Sigmoid colon (tissue), 7 donors: Measurements from ENCODE around the gene PNMA5. TPM values are rescaled to one million over a fixed set of nuclear protein-coding genes. Genes with fewer than 3 reads are reported as not detected.
"Not testable (repeated sequence)": the region's sequence is repeated elsewhere in the genome, so short reads cannot be mapped to it uniquely, and the experiment has no call there.

ENCODE experiments used
- DNase-seq: peaks from one replicate; pipeline ENCODE4 v3.0.0-alpha.2; 2019
- H3K27ac ChIP-seq, 4 donors: fragments of 200-600 bp; sonication (generic); one replicate each; pipeline ENCODE4 v1.5.1; 2016 to 2019; ENCODE audit warnings: mild to moderate bottlenecking in 1 of 4
- H3K27me3 ChIP-seq, 3 donors: fragments of 200-600 bp; sonication (generic); one replicate each; pipeline ENCODE4 v1.5.1; 2019; ENCODE audit warnings: mild to moderate bottlenecking in 1 of 3
- H3K36me3 ChIP-seq, 4 donors: fragments of 200-600 bp; sonication (generic); one replicate each; pipeline ENCODE4 v1.5.1; 2016 to 2019
- H3K4me1 ChIP-seq, 4 donors: fragments of 200-600 bp; sonication (generic); one replicate each; pipeline ENCODE4 v1.5.1; 2017 to 2019
- H3K4me3 ChIP-seq, 4 donors: fragments of 200-600 bp; sonication (generic); one replicate each; pipeline ENCODE4 v1.5.1; 2017 to 2019; ENCODE audit warnings: mild to moderate bottlenecking in 2 of 4, moderate library complexity in 1 of 4
- H3K9me3 ChIP-seq, 4 donors: fragments of 200-600 bp in 3 of 4; sonication (generic) in 3 of 4; one replicate each; pipeline versions ENCODE4 v1.5.1 to v1.6.1; 2013 to 2019
- CTCF ChIP-seq, 4 experiments: fragments of 450-650 bp in 3 of 4; fragments of 200-600 bp in 1 of 4; IDR thresholded peaks; one replicate each; pipeline ENCODE4 v1.5.1; 2016 to 2019; ENCODE audit warnings: antibody characterized with exemption in 4 of 4, mild to moderate bottlenecking in 3 of 4, moderate library complexity in 2 of 4
- EP300 ChIP-seq, 4 donors: sonication (generic); formaldehyde crosslinking; IDR thresholded peaks; one replicate each; pipeline ENCODE4 v1.6.1; 2017; ENCODE audit warnings: antibody characterized with exemption in 4 of 4
- POLR2A ChIP-seq, 2 donors: fragments of 450-650 bp; IDR thresholded peaks; one replicate each; pipeline ENCODE4 v1.6.1; 2016; ENCODE audit warnings: antibody characterized with exemption in 2 of 2, mild to moderate bottlenecking in 2 of 2, moderate library complexity in 2 of 2
- POLR2AphosphoS5 ChIP-seq, 4 donors: sonication (generic); formaldehyde crosslinking; IDR thresholded peaks; one replicate each; pipeline ENCODE4 v1.6.1; 2017; ENCODE audit warnings: antibody characterized with exemption in 4 of 4
- WGBS, 2 donors: extraction: QIAGEN DNeasy Blood & Tissue Kit; methylation state at CpG; one replicate each; pipeline ENCODE4 v1.1.7; 2013; 5-methylcytosine and 5-hydroxymethylcytosine counted together
- intact Hi-C: fragments of 100-400 bp; cut with DNase I; formaldehyde crosslinking; loops from one replicate; pipeline ENCODE4 v1.15.1; 2023
- polyA plus RNA-seq, 3 donors: library from polyadenylated mRNA; stranded (reverse); fragments of 200-250 nt; gene quantifications; one replicate each; pipeline ENCODE4 v1.2.3, GENCODE V29; 2013
- total RNA-seq, 4 donors: library from RNA; depleted of rRNA; stranded (reverse); fragments of >200 nt; gene quantifications; one replicate each; pipeline ENCODE4 v1.1.0, GENCODE V29; 2016
- donor health status: healthy with polysubstance abuse.
- donor health status: Bipolar disorder and iron deficiency.
- donor health status: healthy.

Gene PNMA5
- total and polyA plus RNA-seq, 7 donors = 0.03 TPM; not detected in 6

DNA sequence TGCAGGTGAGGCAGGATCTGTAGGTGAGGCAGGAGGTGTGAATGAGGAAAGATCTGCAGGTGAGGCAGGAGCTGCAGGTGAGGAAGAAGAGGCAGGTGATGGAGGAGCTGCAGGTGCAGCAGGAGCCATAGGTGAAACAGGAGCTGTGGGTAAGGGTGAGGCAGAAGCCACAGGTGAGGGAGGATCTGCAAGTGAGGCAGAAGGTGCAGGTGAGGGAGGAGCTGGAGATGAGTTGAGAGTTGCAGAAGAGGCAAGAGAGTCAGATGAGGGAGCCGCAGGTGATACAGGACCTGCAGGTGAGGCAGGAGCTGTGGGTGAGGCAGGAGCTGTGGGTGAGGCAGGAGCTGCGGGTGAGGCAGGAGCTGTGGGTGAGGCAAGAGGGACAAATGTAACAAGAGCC is 35.2 kb upstream of the PNMA5 start:
- WGBS, 2 donors = 57 to 75% methylated on average over 2 of the region's 2 CpGs

GRCh38 chrX:153028487-153028886 is 34.6 kb upstream of the PNMA5 start:
- H3K4me3 ChIP-seq, H3K27ac ChIP-seq, intact Hi-C loops, H3K9me3 ChIP-seq, DNase-seq, H3K27me3 ChIP-seq, H3K4me1 ChIP-seq, H3K36me3 ChIP-seq: not testable (repeated sequence)
- 80 to 84% methylated on average over 11 of the region's 11 CpGs for WGBS, 2 donors

More for the DNA sequence above, 35.2 kb upstream of the PNMA5 start:
- intact Hi-C loops = no loop called here
- no peak for TF ChIP-seq EP300 (IDR thresholded peaks at IDR 0.05)
- no peak for TF ChIP-seq CTCF (IDR thresholded peaks at IDR 0.05)
- no peak for TF ChIP-seq POLR2A (IDR thresholded peaks at IDR 0.05)
- no peak for TF ChIP-seq POLR2AphosphoS5 (IDR thresholded peaks at IDR 0.05)
- H3K36me3 ChIP-seq = no peaks in the 10 kb centered on the region
- H3K9me3 ChIP-seq = no peaks in the 10 kb centered on the region
- peaks cover 0 to 2% (median 0%) of the 10 kb centered on the region in 3 donors for H3K27me3 ChIP-seq
- H3K27ac ChIP-seq = no peak overlapping the region
- H3K4me1 ChIP-seq = peaks cover 0 to 4% (median 0%) of the 10 kb centered on the region in 4 donors
- DNase-seq = no peak
- no peak overlapping the region for H3K4me3 ChIP-seq

GRCh38 chrX:153026501-153026900 is 32.6 kb upstream of the PNMA5 start:
- H3K4me1 ChIP-seq, DNase-seq, H3K27ac ChIP-seq, H3K36me3 ChIP-seq, H3K27me3 ChIP-seq, H3K9me3 ChIP-seq, H3K4me3 ChIP-seq, intact Hi-C loops: not testable (repeated sequence)
- 81 to 89% methylated on average over 2 of the region's 2 CpGs for WGBS, 2 donors

DNA sequence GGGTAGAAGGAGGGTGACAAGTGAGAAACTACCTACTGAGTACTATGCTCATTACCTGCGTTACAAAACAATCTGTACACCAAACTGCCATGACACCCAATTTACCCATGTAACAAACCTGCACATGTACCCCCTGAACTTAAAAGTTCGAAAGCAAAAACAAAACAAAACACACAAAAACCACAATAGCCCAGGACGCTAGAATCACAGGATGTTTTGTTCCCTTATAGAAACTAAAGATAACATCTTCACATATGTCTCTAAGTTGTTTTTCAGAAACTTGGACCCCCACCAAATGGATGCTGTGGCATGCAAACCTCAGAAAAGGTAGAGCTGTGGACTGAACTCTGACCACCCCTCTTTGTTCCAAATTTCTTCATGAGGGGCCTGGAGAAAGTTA is 25.2 kb upstream of the PNMA5 start:
- H3K27ac ChIP-seq = no peak overlapping the region
- no peaks in the 10 kb centered on the region for H3K36me3 ChIP-seq
- DNase-seq = no peak
- intact Hi-C loops = no loop called here
- H3K4me3 ChIP-seq = no peak overlapping the region
- no peak for TF ChIP-seq POLR2A (IDR thresholded peaks at IDR 0.05)
- TF ChIP-seq EP300 (IDR thresholded peaks at IDR 0.05) = no peak
- TF ChIP-seq CTCF (IDR thresholded peaks at IDR 0.05) = no peak
- no peak for TF ChIP-seq POLR2AphosphoS5 (IDR thresholded peaks at IDR 0.05)
- no peaks in the 10 kb centered on the region for H3K4me1 ChIP-seq
- H3K9me3 ChIP-seq = no peaks in the 10 kb centered on the region
- H3K27me3 ChIP-seq = peaks cover 0 to 4% (median 0%) of the 10 kb centered on the region in 3 donors
- WGBS, 2 donors = 48 to 62% methylated on average over 3 of the region's 3 CpGs

DNA sequence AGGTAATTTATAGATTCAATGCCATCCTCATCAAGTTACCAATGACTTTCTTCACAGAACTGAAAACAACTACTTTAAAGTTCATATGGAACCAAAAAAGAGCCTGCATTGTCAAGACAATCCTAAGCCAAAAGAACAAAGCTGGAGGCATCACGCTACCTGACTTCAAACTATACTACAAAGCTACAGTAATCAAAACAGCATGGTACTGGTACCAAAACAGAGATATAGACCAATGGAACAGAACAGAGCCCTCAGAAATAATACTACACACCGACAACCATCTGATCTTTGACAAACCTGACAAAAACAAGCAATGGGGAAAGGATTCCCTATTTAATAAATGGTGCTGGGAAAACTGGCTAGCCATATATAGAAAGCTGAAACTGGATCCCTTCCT is 23.3 kb upstream of the PNMA5 start:
- not testable (repeated sequence) for H3K27ac ChIP-seq

GRCh38 chrX:153004780-153005179 is 10.9 kb upstream of the PNMA5 start:
- Histone ChIP-seq H3K27ac (no peak overlapping the region), H3K9me3 (no peaks in the 10 kb centered on the region), H3K36me3 (no peaks in the 10 kb centered on the region), H3K4me3 (no peak overlapping the region), H3K27me3 (no peaks in the 10 kb centered on the region), H3K4me1 (no peaks in the 10 kb centered on the region)
- intact Hi-C loops = no loop called here
- no peak for TF ChIP-seq CTCF (IDR thresholded peaks at IDR 0.05)
- TF ChIP-seq EP300 (IDR thresholded peaks at IDR 0.05) = no peak
- no peak for TF ChIP-seq POLR2AphosphoS5 (IDR thresholded peaks at IDR 0.05)
- TF ChIP-seq POLR2A (IDR thresholded peaks at IDR 0.05) = no peak
- WGBS, 2 donors = 86 to 88% methylated on average over 1 of the region's 1 CpG
- no peak for DNase-seq

More for the DNA sequence above, 23.3 kb upstream of the PNMA5 start:
- DNase-seq, H3K4me3 ChIP-seq, H3K27me3 ChIP-seq, H3K36me3 ChIP-seq, intact Hi-C loops, H3K4me1 ChIP-seq, H3K9me3 ChIP-seq: not testable (repeated sequence)
- WGBS, 2 donors = 59 to 69% methylated on average over 2 of the region's 2 CpGs
